GM18868 (cell line): ENCODE data around the gene DIP2C.
"Not testable (repeated sequence)": the region's sequence is repeated elsewhere in the genome, so short reads cannot be mapped to it uniquely, and the experiment has no call there.

Experiments used
- ATAC-seq: cut with Tn5 transposase; IDR thresholded peaks from one replicate; pipeline ENCODE4 v1.9.1; 2021; ENCODE audit warnings: mild to moderate bottlenecking, moderate library complexity; ENCODE audit not compliant: unreplicated experiment

DIP2C gene

DNA sequence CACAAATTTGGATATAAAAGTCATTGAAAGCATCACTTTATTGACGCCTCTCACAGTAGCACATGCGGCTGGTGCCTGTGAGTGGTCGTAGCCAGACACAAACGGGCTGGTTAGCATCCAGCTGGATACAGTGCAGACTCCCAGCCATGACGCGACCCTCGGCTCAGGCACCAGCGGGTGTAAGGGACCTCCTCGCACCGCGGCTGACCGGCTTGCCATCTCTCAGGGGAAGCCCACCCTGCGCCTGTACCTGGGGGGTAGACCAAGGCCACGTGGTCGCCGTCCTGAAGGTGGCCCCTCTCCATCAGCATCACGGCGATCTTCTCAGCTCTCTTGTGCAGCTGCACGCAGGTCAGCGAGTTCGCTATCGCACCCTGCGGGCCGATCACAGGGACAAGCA lies 340.4 kb downstream of the DIP2C start:
- no peak for ATAC-seq

- ATAC-seq: no peak
These were observed 341.0 kb downstream of the DIP2C start for GRCh38 chr10:348456-348855.

GRCh38 chr10:347774-348173 lies 341.7 kb downstream of the DIP2C start:
- not testable (repeated sequence) for ATAC-seq

DNA sequence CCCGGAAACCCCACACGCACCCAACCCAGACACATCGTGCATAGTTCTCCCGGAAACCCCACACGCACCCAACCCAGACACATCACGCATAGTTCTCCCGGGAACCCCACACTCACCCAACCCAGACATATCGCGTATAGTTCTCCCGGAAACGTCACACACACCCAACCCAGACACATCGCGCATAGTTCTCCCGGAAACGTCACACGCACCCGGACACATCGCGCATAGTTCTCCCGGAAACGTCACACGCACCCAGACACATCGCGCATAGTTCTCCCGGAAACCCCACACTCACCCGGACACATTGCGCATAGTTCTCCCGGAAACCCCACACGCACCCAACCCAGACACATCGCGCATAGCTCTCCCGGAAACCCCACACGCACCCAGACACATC lies 342.3 kb downstream of the DIP2C start:
- ATAC-seq: not testable (repeated sequence)

- no peak for ATAC-seq
These were observed 344.8 kb downstream of the DIP2C start for GRCh38 chr10:344582-345200.

GRCh38 chr10:343231-344220 lies 345.9 kb downstream of the DIP2C start:
- ATAC-seq: no peak

DNA sequence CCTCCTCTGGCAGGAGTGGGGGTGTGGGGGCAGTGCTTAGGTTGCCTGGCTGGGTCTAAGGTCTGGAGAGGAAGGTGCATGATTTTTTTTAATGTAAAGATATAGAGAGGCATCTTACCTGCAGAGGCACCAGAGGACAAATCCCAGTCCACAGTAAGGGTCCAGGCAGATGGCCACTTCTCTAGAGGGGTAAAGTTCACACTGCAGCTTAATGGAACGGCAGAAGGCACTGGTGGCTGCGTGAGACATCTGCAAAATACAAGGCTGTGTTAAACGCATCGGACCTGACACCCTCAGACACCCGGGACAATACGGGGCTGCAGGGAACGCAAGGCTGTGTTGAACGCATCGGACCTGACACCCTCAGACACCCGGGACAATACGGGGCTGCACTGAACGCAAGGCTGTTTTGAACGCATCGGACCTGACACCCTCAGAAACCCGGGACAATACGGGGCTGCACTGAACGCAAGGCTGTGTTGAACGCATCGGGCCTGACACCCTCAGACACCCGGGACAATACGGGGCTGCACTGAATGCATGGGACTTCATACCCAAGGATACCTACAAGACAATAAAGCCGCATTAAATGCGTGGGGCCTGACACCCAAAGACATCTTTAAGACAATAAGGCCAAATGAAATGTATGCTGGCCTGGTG lies 348.3 kb downstream of the DIP2C start:
- ATAC-seq: no peak

DNA sequence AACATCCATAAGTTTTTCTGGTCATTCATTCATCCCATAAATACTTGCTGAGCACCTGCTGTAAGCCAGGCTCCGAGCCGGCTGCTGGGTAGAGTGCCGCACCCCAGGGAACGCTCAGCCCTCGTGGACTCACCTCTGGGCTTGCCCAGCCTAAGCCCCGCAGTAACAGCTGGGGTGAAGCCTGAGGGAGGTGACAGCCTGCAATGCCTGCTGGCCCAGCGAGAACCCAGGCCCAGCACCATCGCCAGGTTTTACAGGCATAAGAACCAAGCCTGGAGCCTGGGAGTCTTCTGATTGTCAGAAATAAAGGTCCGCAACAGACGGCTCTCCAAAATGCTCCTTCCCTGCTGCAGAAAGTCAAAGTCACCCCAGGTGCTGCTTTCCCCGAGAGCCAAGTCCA lies 348.8 kb downstream of the DIP2C start:
- ATAC-seq: no peak

GRCh38 chr10:339038-339391 lies 350.5 kb downstream of the DIP2C start:
- no peak for ATAC-seq

GRCh38 chr10:338171-339037 lies 351.1 kb downstream of the DIP2C start:
- no peak for ATAC-seq

- no peak for ATAC-seq
These were observed 353.2 kb downstream of the DIP2C start for GRCh38 chr10:336247-336646.

DNA sequence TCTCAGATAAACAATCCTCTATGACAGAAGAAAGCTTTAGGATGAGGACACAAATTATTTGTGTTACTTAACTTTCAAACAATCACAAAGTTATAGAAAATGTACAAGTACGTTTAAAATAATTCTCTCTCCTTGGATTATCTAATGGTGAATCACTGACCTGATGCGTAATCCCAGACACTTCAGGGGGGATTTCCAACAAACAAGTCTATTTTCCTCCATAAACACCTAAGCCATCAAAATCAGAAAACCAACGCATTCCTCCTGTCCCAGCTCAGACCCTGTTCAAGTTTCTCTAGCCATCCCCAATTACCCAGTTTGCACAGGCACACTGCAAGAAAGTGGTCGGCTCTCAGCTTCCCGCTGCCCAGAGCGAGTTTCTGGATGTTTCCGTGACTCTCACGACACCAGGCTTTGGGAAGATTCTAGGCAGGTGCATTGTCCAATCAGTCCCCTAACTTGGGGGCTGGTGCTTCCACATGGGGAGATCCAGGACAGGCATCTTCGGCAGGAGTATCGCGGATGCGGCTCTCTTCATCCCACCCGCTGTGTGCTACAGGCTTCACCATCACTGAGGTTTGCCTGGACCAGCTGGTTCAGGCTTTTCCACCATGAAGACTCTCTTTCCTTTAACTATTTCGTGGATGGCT lies 354.2 kb downstream of the DIP2C start:
- ATAC-seq: no peak

- no peak for ATAC-seq
These were observed 358.3 kb downstream of the DIP2C start for GRCh38 chr10:331186-331585.

DNA sequence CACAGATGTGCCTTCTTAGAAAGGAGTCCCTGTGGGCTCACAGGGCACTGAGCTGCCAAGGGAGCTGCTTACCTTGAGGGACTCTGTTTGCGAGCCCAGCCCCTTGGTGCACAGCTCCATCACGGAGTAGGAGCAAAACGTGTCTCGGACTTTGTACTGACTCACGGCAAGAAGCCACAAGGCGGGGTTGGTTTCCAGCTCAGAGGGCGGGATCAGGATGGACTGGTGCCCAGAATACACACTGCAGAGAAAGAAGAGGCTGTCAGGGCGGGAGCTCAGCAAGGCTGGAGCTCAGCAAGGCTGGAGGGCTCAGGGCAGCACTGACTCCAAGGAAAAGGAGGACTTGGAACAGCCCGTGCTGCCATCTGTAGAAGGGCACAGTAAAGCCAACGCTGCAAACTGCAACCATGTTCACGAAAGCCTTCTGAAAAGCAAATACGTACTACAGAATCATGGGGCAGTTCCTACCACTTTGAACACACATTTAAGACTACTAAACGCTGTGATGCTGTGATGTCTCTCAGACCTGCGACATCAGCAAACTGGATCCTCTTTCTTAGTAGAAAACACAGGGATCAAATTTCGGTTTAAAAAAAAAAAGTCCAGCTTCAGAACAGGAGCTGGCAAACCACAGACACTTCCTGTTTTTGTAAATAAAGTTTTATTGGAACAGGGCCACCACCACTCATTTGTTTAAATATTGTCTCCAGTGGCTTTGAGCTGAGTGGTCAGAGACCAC lies 359.9 kb downstream of the DIP2C start:
- ATAC-seq: peak; percentile 40

- ATAC-seq: no peak
These were observed 361.3 kb downstream of the DIP2C start for GRCh38 chr10:327889-328852.

DNA sequence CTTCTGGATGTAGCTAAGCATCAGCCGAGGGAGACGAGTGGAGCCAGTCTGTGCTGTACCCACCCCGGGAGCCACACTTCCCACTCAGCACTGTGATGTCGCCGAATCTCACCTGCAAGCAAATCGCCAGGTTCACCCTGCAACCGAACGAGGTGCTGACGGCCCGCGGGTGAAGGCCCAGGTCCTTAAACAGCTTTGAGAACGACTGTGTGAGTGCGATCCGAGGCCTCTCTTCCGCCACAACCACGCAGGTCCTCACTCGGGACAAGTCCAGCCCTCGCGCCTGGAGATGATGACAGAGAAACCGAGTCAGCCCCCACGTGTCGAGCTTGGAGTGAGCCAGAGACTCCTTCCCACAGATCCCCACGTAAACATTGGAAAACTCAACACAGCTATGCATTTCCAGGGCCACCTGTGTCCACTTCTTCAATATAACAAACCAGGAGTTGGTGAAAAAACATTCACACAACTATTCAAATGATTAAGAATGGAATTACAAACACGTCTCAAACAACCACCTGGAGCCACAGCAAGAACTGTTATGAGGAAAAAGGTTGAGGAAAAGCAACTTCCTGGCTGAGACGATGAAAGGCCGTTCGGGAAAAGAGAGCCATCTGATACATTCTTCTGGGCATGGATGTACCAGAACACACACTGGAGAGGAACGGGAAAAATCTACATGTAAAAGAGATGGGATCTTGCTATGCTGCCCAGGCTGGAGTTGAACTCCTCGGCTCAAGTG lies 362.4 kb downstream of the DIP2C start:
- ATAC-seq: no peak

DNA sequence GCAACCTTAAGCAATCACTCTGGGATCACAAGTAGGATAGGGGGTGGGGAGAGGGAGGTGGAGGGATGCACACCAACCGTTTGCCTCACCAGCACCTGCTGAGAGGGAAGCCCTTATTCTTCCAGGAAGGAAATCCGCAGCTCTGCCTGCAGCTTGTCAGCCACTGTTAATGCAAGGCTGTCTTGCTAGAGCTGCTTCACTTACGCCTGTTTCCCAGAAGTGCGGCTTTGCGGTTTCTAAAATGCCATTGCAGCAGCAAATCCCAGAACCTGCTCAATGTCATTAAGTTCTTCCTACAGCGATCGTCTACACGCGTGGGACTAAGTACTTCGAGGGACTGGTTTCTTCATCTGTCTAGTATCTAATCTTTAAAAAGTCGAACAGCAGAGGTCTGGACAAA lies 363.1 kb downstream of the DIP2C start:
- ATAC-seq: no peak

- ATAC-seq: no peak
These were observed 364.2 kb downstream of the DIP2C start for GRCh38 chr10:325282-325681.
